Measurements from ENCODE around the gene NPTX2.

The NPTX2 gene

DNA sequence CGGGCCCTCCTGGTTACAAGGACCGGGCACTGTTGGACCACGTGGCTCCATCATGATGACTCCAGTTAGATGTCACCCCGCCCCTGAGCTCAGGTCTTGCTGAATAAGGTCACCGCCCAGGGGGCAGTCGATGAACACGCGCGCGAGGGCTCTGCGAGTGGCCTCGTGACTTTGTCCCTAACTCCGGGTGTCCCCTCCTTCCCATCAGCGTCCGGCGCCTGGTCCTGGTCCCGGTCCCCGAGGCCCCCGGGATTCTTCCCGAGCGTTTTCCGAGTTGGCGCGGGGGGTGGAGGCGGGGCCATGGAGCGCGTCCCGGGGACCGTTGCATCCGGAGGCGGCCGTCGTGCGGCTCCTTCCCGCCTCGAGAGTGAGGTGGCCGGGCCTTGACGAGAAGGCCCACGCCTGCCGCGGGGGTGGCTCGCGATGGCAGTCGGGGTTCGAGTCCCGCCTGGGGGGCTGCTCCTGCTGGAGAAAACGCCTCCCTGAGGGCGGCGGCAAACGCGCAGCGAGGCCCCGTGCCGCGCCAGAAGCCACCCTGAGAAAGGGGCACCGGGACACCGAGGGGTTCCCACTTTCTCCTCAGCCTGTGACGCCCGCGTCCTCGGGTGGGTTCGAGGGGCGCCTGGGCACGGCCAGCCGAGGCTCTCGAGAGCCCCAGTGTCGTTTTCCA lies 569 bp upstream of the NPTX2 start:
- TF ChIP-seq, protein P1, sequence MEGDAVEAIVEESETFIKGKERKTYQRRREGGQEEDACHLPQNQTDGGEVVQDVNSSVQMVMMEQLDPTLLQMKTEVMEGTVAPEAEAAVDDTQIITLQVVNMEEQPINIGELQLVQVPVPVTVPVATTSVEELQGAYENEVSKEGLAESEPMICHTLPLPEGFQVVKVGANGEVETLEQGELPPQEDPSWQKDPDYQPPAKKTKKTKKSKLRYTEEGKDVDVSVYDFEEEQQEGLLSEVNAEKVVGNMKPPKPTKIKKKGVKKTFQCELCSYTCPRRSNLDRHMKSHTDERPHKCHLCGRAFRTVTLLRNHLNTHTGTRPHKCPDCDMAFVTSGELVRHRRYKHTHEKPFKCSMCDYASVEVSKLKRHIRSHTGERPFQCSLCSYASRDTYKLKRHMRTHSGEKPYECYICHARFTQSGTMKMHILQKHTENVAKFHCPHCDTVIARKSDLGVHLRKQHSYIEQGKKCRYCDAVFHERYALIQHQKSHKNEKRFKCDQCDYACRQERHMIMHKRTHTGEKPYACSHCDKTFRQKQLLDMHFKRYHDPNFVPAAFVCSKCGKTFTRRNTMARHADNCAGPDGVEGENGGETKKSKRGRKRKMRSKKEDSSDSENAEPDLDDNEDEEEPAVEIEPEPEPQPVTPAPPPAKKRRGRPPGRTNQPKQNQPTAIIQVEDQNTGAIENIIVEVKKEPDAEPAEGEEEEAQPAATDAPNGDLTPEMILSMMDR (IDR thresholded peaks at IDR 0.05; ENCODE audit: insufficient read depth, low read length, missing control alignments), result no peak
- no peak overlapping the region for H3K4me3 ChIP-seq (ENCODE audit: low read depth, low read length)
- CTCF ChIA-PET, result no interaction called here
- POLR2A ChIA-PET, result no interaction called here
- no peak for DNase-seq (ENCODE audit: low read depth, low spot score)

DNA sequence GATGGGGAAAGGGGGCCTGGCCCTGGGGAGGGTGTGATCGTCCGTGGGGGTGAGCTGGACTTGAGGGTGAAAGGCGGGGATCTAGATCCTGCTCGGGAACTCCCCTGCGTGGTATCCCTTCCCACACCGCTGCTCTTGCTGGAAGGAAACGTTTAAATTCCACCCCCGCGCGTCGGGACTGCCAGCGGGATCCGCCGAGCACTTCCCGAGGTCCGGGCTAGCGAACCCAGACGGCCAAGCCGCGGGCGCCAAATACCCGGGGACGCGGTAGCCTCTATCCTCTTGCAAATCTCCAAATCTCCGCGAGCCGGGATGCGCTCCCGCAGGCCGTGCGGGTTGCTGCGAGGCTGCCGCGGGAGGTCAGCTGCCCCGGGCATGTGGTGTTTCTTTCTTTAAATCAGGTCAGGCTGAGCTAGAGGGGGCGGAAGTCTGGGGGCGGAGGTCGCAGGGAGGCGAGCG lies 904 bp downstream of the NPTX2 start:
- ChIA-PET CTCF (no interaction called here), POLR2A (no interaction called here)
- H3K4me3 ChIP-seq (ENCODE audit: low read depth, low read length), result no peak overlapping the region
- no peak for DNase-seq (ENCODE audit: low read depth, low spot score)
- TF ChIP-seq, protein P1 (IDR thresholded peaks at IDR 0.05; ENCODE audit: insufficient read depth, low read length, missing control alignments), result no peak

DNA sequence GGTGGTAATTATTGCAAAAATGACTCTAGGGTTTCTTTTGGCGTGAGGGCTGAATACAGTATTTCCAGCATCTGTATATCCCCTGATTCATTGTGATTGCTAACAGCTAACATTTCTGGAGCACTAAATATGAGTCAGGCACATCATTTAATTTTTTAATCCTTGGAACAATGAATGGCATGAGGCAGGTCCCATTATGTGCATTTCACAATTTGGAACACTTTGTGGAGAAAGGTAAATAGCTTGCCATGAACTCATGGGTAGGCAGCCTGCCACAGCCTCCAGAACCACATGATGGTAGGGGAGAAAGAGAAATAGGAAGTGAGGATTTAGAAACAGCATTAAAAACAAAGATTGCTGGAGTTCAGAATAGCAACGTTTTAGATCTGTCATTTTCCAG lies 1.7 kb downstream of the NPTX2 start:
- CTCF ChIA-PET, result no interaction called here
- POLR2A ChIA-PET, result no interaction called here
- no peak for DNase-seq (ENCODE audit: low read depth, low spot score)
- no peak overlapping the region for H3K4me3 ChIP-seq (ENCODE audit: low read depth, low read length)
- TF ChIP-seq, protein P1 (IDR thresholded peaks at IDR 0.05; ENCODE audit: insufficient read depth, low read length, missing control alignments), result no peak

DNA sequence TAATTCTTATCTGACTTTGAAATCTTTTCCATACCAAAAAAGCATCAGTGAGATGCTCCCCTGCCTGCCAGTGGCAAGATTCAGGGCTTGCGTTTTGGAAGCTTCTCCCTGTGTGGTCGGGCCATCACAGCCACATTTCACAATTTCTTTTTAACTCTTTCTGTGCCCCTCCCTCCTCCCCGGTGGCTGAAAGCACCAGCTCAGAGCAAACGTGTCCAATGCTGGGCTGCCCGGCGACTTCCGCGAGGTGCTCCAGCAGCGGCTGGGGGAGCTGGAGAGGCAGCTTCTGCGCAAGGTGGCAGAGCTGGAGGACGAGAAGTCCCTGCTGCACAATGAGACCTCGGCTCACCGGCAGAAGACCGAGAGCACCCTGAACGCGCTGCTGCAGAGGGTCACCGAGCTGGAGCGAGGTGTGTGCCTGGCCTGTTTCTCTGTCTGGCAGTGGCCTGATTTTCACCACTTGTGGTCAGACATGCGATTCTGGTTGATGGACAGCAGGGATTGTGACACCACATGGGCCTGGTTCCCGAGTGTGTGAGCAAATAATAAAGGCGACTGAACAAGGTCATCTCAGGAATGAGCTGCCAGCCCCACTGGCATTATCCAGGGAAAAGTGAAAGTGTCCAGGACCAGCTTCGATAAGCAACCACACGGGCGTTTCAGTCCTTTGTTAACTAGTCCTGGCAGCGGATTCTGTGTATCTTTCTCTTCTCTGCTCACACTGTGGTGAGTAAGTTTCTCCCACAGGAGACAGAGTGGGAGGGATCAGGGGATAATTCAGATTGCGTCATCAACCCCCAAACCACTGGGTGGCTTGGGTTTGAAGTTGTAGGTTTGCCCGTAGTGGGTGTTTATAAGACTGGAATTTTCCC lies 2.6 kb downstream of the NPTX2 start:
- ChIA-PET CTCF (no interaction called here), POLR2A (no interaction called here)
- H3K4me3 ChIP-seq (ENCODE audit: low read depth, low read length), result no peak overlapping the region
- no peak for DNase-seq (ENCODE audit: low read depth, low spot score)
- TF ChIP-seq, protein P1 (IDR thresholded peaks at IDR 0.05; ENCODE audit: insufficient read depth, low read length, missing control alignments), result no peak

DNA sequence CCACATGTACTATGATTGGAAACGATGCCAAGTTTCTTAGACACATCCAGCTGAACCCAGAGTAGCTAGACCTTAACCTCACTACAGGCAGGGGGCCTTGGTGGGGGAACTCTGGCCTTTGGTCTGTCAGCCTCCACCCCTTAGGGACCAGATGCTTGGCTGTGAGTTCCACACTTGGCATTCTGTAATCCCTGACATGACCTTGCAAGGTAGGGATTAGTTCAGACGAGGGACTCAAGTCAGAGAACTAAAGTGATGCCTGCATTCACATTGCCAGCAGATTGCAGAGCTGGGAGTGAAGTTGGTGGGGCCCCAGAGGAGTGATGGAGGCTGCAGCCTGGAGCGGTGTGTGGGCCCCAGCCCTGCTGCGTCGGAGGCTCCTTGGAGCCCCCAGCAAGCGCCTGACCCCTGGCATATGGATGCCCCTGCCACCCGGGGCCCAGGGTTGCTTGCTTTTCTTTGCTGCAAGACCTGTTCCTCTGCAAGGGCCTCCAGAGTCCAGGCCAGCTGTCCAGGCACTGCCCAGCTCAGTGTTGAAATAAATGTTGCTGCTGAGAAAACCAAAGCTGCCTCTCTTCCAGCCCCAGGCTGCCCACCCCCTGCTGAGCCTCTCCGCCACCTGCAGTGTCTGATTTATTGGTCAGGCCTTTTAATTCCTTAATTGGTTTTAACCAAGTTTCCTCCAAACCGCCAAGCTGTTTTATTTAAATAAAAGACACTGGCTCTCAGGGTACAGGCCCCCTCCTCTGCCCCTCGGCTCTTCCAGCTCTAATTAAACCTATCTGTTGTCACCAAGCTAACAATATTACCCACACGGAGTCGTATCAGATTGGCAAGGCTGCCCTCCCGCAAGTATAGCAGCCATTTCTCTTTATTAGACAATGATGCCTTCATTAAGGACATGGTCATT lies 4.7 kb downstream of the NPTX2 start:
- TF ChIP-seq, protein P1 (IDR thresholded peaks at IDR 0.05; ENCODE audit: insufficient read depth, low read length, missing control alignments), result no peak
- no peak for DNase-seq (ENCODE audit: low read depth, low spot score)
- ChIA-PET CTCF (no interaction called here), POLR2A (no interaction called here)
- no peak overlapping the region for H3K4me3 ChIP-seq (ENCODE audit: low read depth, low read length)
